Measurements from ENCODE around the gene BANF1. TPM values are rescaled to one million over a fixed set of nuclear protein-coding genes. Genes with fewer than 3 reads are reported as not detected.
A peak's percentile ranks its signal among the peaks of the same experiment; 100 is the strongest.

The BANF1 gene
- total and polyA plus RNA-seq, 9 donors: 42.1 to 268 (median 207) TPM

GRCh38 chr11:66011785-66012303, 9.5 kb downstream of the BANF1 start, which contains the start of gene CST6:
TSS of gene CST6 (plus strand) at chr11:66012008. CDS start at chr11:66012045, 37 bp downstream.
- intact Hi-C loops (cut with DNase I): no loop called here
- DNase-seq: no peak
- H3K9me3 ChIP-seq: no peaks in the 10 kb centered on the region
- H3K4me3 ChIP-seq: peak within 1 kb of the TSS; percentile 32
- TF ChIP-seq EP300 (IDR thresholded peaks at IDR 0.05): no peak
- no peak for TF ChIP-seq POLR2A (IDR thresholded peaks at IDR 0.05)
- TF ChIP-seq CTCF (IDR thresholded peaks at IDR 0.05): no peak
- H3K27me3 ChIP-seq: no peaks in the 10 kb centered on the region
- no peak within 1 kb of the TSS for H3K27ac ChIP-seq
- no peaks in the 10 kb centered on the region for H3K36me3 ChIP-seq
- H3K4me1 ChIP-seq (ENCODE audit: insufficient read depth): no peaks in the 10 kb centered on the region
- WGBS, 3 donors: 5 to 14% (median 6%) methylated on average over 33 to 61 of the region's 61 CpGs

GRCh38 chr11:66012371-66012945, 10.2 kb downstream of the BANF1 start:
- Histone ChIP-seq H3K4me1 (ENCODE audit: insufficient read depth) (no peaks in the 10 kb centered on the region), H3K4me3 (no peak overlapping the region), H3K36me3 (no peaks in the 10 kb centered on the region), H3K27me3 (no peaks in the 10 kb centered on the region), H3K9me3 (no peaks in the 10 kb centered on the region), H3K27ac (no peak overlapping the region)
- 41 to 48% (median 45%) methylated on average over 12 of the region's 12 CpGs for WGBS, 3 donors
- intact Hi-C loops (cut with DNase I): no loop called here
- TF ChIP-seq CTCF (IDR thresholded peaks at IDR 0.05) (no peak), POLR2A (IDR thresholded peaks at IDR 0.05) (no peak), EP300 (IDR thresholded peaks at IDR 0.05) (no peak)
- DNase-seq: no peak

- Histone ChIP-seq H3K4me3 (no peak overlapping the region), H3K27me3 (no peaks in the 10 kb centered on the region), H3K4me1 (ENCODE audit: insufficient read depth) (no peaks in the 10 kb centered on the region), H3K9me3 (no peaks in the 10 kb centered on the region), H3K27ac (no peak overlapping the region), H3K36me3 (no peaks in the 10 kb centered on the region)
- 47 to 53% (median 50%) methylated on average over 12 of the region's 12 CpGs for WGBS, 3 donors
- intact Hi-C loops (cut with DNase I): no loop called here
- no peak for DNase-seq
- TF ChIP-seq EP300 (IDR thresholded peaks at IDR 0.05) (no peak), CTCF (IDR thresholded peaks at IDR 0.05) (no peak), POLR2A (IDR thresholded peaks at IDR 0.05) (no peak)
Measured at GRCh38 chr11:66012946-66013761, 10.9 kb downstream of the BANF1 start.

- H3K9me3 ChIP-seq: no peaks in the 10 kb centered on the region
- 53 to 54% (median 53%) methylated on average over 7 of the region's 7 CpGs for WGBS, 3 donors
- H3K4me1 ChIP-seq (ENCODE audit: insufficient read depth): no peaks in the 10 kb centered on the region
Measured at GRCh38 chr11:66013762-66014100, 11.4 kb downstream of the BANF1 start.

More at GRCh38 chr11:66013762-66014100, 11.4 kb downstream of the BANF1 start:
- no peak overlapping the region for H3K4me3 ChIP-seq
- H3K27ac ChIP-seq: no peak overlapping the region
- TF ChIP-seq EP300 (IDR thresholded peaks at IDR 0.05): no peak
- no peak for TF ChIP-seq POLR2A (IDR thresholded peaks at IDR 0.05)
- no peak for TF ChIP-seq CTCF (IDR thresholded peaks at IDR 0.05)
- H3K36me3 ChIP-seq: no peaks in the 10 kb centered on the region
- DNase-seq: no peak
- no peaks in the 10 kb centered on the region for H3K27me3 ChIP-seq
- intact Hi-C loops (cut with DNase I): no loop called here
